ENCODE data around the gene IL1RAPL1.
A peak's percentile ranks its signal among the peaks of the same experiment; 100 is the strongest.

IL1RAPL1 gene

DNA sequence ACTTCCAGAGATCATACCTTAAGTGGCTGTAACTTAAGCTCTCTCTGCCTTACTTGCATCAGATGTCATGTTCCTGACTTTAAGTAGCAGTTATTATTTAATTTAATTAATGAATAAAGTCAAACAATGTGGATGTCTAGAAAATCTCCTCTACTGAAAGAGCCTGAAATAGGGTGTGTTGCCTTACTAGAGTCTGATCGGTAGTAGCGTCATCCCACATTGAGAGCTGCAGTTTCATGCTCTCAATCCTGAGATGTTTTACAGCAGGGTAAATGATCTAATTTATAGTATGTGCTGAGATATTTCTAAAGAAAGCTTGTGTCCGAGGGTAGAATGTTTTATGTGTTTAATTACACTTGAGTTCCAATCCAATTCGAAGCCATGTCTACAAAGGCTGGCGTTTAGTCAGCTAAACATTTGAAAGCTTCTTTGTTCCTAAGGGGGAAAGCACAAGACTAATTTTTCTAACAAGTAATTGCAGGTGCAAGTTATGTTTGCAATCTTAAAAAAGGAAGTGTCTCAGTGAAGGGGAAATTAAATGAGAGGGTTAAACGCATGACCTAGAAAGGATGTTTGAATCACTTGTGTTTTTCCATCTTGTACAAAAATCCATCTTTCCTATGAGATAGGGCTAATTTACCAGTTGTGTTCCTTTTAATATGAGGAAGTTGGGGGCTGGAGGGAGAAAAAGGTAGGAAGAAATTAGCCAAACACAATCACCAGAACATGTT lies 1237.1 kb downstream of the IL1RAPL1 start:
- DNase-seq: no peak

GRCh38 chrX:29826742-29827141 lies 1239.5 kb downstream of the IL1RAPL1 start:
- peak; percentile 66 for DNase-seq

DNA sequence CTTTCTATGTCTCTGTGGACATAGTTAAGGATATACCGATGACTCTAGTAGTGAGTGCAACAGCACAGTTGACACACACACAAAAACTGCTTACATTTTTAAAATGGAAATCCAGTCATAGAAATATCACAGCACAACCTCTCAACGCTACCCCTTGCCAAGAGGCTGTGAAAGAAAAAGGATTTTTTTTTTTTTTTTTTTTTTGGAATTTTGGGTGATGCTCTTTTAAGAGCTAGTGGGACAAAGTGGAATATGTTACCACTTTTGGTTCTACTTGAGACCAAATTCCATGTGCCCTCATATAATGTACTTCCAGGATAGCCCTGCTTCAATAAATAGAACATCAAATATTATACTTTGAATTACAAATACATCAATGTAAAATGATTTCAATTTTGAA lies 1247.1 kb downstream of the IL1RAPL1 start:
- DNase-seq: no peak

- DNase-seq: no peak
Observed at GRCh38 chrX:29834764-29835163, 1247.5 kb downstream of the IL1RAPL1 start.

- peak; percentile 72 for DNase-seq
Observed at GRCh38 chrX:29841750-29842149, 1254.5 kb downstream of the IL1RAPL1 start.

- DNase-seq: no peak
Observed at GRCh38 chrX:29842552-29842951, 1255.3 kb downstream of the IL1RAPL1 start.

DNA sequence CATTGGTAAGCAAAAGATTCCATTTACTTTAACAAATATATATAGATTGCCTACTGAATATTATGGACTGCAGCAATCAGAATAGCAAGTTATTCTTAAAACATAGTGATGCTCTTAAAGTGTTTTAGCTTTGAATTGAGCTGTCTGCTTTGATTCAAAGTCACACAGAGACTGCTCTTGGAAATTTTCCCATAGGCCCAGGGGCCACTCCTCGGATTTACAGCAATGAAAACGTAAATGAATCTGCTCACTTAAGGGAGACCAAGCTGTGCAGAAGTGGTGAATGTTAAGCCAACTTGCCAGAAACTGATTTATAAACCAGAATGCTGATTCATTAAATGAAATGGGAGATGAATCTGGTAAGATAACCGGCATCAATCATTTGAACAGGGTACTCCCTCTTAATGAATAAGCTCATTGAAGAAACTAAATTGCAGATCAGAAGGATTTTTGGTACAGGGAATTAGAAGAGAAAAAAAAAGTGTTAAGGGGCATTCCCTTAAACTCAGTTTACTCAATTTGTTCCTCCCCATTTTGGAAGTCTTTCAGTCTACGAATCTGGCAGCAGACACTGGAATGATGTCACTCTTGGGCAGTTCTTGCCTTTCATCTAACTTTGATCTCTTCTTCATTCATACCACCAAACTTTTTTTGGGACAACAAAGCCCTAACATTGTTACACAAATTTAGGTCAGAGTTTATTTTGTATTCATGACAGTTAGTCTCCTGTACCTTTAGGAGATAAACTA lies 1264.8 kb downstream of the IL1RAPL1 start:
- DNase-seq: no peak

DNA sequence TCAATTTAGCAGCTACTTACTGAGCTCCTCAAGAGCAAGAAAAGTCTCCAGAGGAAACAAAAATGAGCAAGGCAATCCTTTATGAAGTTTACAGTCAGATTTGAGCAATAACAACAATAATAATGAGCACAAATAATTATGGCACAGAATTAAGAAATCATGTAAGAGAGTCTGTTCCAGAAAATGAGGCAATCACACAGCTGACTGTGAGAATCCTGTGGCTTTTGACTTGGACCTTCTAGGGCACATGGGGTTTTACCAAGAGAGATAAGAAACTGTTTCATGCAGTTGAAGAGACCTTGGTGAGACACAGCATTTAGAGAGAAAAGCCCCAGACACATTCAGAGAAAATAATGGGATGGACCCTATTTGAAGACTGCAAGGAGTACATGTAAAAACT lies 1265.5 kb downstream of the IL1RAPL1 start:
- DNase-seq: no peak

DNA sequence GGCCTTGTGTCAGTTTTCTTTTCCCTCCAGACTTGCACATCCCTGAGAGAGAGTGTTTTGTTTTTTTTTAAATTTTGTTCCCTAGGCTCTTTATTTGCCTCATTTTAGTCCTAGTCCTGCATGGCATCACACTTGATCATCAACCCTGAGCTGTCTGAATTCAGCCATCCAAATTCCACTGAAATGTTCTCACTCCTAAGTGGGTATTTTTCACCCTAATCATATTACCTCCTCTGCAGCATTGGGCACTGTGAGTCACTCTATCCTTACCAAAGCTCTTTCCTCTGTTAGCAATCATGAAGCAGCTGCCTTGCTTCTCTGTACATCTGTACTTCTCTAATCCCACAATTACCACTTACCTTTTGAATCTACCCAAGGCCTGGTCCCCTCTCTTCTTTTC lies 1271.5 kb downstream of the IL1RAPL1 start:
- DNase-seq: peak; percentile 46

DNA sequence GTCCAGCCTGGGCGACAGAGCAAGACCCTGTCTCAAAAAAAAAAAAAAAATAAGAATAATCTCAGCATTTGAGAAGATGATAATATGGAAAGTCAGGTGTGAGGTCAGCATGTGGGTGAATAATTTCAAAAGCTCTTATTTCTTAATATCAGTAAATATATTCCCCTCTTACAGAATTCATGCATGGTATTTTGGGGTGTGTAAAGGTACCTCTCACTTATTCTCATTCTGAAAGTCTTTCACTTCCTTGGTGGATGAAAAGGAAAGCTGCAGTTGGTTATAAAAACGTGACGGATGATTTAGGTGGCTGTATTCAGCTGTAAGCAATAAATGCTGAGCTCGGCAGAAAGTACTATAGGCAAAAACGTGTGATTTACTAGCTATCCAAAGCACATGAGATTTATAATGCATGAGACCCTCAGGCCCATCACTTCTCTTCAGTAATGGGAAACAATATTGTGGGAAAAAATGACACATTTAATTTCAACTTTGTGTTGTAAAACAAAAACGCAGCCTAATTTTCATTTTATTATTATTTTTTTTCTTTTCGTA lies 1275.0 kb downstream of the IL1RAPL1 start:
- no peak for DNase-seq

- no peak for DNase-seq
Observed at GRCh38 chrX:29867971-29868370, 1280.7 kb downstream of the IL1RAPL1 start.

DNA sequence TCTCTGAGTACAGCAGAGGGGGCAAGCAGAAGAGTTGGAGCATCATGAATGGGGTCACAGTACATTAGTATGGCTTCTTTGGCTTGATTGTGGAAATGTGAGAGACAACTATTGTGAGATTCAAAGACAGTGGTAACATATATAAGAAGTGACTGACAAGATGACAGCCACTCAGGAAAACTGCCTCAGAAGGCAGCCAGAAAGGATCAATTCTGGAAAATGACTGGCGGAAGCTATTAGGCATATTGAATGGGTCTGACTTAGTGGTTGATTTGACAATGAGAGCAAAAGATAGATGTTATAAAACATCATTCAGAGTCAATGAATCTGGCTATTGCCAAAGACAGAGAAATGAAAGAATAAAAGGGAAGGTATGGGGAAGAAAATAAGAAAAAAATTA lies 1282.6 kb downstream of the IL1RAPL1 start:
- no peak for DNase-seq

GRCh38 chrX:29870608-29871007 lies 1283.4 kb downstream of the IL1RAPL1 start:
- DNase-seq: no peak

DNA sequence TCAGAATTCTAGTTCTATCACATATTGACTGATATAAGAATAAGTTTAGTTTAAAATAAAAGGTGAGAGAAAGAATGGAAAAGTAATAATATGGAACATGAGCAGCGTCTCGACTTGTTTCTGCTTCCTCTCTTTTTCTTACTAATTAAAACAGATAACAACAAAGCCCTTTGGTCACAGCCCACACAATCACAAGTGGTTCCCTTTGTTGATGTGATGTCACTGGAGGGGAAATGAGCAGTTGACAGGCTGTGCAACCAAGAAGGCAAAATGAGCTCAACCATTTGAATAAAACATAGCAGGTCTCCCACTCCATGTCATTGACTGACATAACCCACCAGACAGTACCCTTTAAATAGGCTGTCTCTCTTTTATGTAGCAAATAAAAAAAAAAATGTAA lies 1285.6 kb downstream of the IL1RAPL1 start:
- DNase-seq: no peak

GRCh38 chrX:29876733-29877132 lies 1289.5 kb downstream of the IL1RAPL1 start:
- no peak for DNase-seq

- DNase-seq: no peak
Observed at GRCh38 chrX:29880977-29881376, 1293.7 kb downstream of the IL1RAPL1 start.

DNA sequence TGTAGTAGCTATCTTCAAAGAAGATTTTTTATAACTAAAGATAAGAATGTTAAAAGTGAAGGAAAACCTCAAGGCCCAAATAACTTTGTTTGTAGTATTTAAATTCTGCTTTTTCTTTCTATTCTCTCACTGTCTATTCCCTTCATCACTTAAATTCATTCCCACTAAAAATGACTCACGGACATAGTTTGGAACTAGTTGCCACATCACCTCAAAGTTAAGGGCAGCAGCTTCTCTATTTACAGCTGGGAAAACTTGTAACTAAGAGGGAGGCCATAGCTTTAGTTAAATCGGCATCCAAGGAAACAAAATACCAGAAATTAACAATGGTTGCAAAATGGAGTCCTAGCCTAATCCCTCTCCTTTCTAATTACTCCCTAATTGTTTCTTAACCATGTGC lies 1302.8 kb downstream of the IL1RAPL1 start:
- no peak for DNase-seq

DNA sequence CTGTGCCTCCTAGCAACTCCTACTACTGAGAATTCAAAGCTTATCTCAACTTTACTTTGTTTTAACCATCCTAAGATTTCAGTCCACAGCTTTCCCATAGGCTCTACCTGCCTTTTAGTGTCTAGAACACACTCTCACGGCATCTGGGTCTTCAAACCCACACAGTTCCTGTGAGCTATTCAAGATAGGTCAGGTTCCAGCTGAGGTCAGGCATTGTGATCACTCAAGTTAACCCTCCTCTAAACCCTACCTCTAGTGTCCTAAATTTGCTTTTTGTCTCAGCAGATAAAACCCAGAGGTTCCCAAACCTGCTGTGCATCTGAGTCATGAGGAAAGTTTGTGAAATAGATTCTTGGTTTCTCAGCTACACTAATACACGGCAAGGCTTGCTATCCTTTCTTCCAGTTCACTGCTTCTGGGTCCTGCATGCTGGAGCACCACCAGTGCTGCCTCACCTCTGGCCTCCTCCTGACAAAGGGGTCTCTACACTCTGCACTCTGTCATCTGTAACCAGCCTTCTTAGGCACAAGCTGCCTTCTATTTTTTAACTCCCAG lies 1303.5 kb downstream of the IL1RAPL1 start:
- no peak for DNase-seq

- DNase-seq: no peak
Observed at GRCh38 chrX:29902004-29902403, 1314.8 kb downstream of the IL1RAPL1 start.

- DNase-seq: no peak
Observed at GRCh38 chrX:29903360-29903759, 1316.1 kb downstream of the IL1RAPL1 start.

GRCh38 chrX:29911673-29912072 lies 1324.4 kb downstream of the IL1RAPL1 start:
- no peak for DNase-seq

DNA sequence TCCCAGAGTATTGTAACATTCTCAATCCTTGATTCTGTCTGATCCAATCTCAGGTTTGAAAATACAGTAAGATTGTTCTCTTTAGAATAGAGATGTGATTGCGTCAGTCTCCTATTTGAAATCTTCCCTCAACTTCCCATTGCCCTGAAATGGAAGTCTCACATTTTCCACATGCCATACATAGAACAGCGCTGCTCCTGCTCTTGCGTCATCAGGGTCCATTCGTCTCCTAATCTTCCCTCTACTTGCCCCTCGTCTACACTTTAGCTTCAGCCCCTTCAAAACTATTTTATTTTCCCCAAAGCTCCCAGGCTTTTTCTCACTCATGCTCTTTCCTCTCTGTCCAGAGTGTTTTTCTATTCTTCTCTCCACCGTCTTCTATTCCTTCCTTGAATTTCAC lies 1326.4 kb downstream of the IL1RAPL1 start:
- DNase-seq: peak; percentile 13

GRCh38 chrX:29922607-29923006 lies 1335.4 kb downstream of the IL1RAPL1 start:
- no peak for DNase-seq

DNA sequence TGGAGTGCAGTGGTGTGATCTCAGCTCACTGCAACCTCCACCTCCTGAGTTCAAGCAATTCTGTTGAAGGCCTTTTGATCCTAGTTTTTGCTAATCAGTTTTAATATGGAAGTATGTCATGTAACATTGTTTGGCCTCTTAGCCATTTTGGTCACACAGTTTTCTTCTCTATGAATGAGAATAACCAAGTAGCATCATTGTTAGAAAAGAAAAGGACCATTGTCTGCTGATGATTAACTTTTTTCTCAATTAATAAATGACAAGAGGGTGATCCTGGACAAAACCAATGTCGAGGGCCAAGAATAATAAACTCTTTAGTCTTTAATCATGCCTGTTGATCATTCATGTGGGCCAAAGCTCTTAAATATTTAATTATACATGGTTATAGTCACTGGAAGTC lies 1338.8 kb downstream of the IL1RAPL1 start:
- DNase-seq: no peak

All from fibroblast of skin of right biceps (primary cell).